GM23338 (cell line): ENCODE data around the gene XG.

Source experiments
- CREB1 ChIP-seq: fragments of 250-450 bp; sonication (Bioruptor Pico); IDR thresholded peaks from 2 replicates; pipeline ENCODE4 v1.5.0; 2020; ENCODE audit warnings: low read depth, mild to moderate bottlenecking, moderate library complexity
- EZH2 ChIP-seq: fragments of 200-600 bp; sonication (generic); IDR thresholded peaks from one replicate; pipeline ENCODE4 v1.8.0; 2017; ENCODE audit warnings: antibody characterized with exemption, mild to moderate bottlenecking, low read depth; ENCODE audit not compliant: unreplicated experiment
- EZH2phosphoT487 ChIP-seq: fragments of 200-600 bp; sonication (generic); IDR thresholded peaks from one replicate; pipeline ENCODE4 v1.8.1; 2018; ENCODE audit warnings: antibody characterized with exemption; ENCODE audit not compliant: unreplicated experiment
- JUNB ChIP-seq: IDR thresholded peaks from one replicate; pipeline ENCODE4 v1.6.1; 2016; ENCODE audit warnings: antibody characterized with exemption; ENCODE audit not compliant: unreplicated experiment
- POLR2AphosphoS5 ChIP-seq: IDR thresholded peaks from 2 replicates; pipeline ENCODE4 v1.6.1; 2016; ENCODE audit warnings: antibody characterized with exemption, low read depth
- REST ChIP-seq: IDR thresholded peaks from one replicate; pipeline ENCODE4 v1.6.1; 2018; ENCODE audit warnings: antibody characterized with exemption; ENCODE audit not compliant: unreplicated experiment
- STAT1 ChIP-seq: IDR thresholded peaks from one replicate; pipeline ENCODE4 v1.6.1; 2016; ENCODE audit warnings: antibody characterized with exemption; ENCODE audit not compliant: unreplicated experiment
- ZNF114 ChIP-seq: fragments of 250-450 bp; sonication (Bioruptor Pico); IDR thresholded peaks from 2 replicates; pipeline ENCODE4 v1.5.0; 2020; ENCODE audit warnings: mild to moderate bottlenecking, moderate library complexity
- ZNF331 ChIP-seq: fragments of 250-450 bp; sonication (Bioruptor Pico); IDR thresholded peaks from 2 replicates; pipeline ENCODE4 v1.5.0; 2020; ENCODE audit warnings: low read depth, mild to moderate bottlenecking, moderate library complexity
- TF ChIP-seq, protein P1 (sequence below), 2 experiments: fragments of 200-600 bp in 1 of 2; sonication (generic) in 1 of 2; conservative IDR thresholded peaks; 2 replicates each; pipeline versions ENCODE4 v1.5.1 to v1.6.1; 2016 to 2017; ENCODE audit warnings: antibody characterized with exemption in 2 of 2, low read depth in 2 of 2, mild to moderate bottlenecking in 2 of 2, moderate library complexity in 1 of 2

DNA sequence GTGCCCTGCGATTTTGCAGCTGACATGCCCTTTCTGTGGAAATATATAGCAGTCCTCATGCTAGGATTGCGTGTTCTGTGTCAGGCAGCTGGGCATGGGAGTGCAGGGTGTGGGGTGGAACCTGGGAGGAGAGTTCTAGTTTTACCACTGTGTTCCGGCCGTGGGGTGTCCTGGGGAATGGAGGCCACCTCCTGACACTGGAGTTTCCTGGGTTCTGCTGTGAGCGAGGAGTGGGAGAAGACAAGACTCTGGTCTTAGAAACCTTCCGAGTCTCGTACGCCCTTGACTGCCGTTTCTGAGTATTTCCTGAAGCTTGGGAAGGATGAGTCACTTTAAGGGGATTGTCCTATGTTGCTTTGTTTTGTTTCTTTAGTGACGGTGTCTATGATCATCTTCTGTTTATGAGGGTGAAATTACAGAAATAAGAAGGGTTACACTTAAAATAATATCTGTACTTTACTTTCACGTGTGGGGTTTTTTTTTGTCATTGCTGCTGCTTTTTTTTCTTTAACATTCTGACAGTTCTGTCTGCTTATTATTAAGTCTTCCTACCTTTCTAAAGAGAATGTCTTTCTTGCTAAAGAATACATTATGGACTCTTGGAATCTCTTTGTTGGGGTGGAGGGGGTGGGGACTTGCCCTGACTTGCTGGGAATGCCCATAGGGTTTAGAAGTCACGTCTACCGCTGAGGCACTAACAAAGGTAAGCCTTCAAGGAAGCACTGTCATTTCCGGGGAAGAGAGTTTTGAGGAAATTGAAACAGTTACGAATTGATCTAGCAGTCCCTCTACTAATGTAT lies 41.6 kb upstream of the XG start:
- TF ChIP-seq EZH2 (no peak), POLR2AphosphoS5 (no peak), STAT1 (no peak), REST (no peak), EZH2phosphoT487 (no peak), ZNF331 (CRISPR knock-in tag) (no peak), JUNB (no peak), CREB1 (CRISPR knock-in tag) (no peak), ZNF114 (CRISPR knock-in tag) (no peak)
- TF ChIP-seq, protein P1, sequence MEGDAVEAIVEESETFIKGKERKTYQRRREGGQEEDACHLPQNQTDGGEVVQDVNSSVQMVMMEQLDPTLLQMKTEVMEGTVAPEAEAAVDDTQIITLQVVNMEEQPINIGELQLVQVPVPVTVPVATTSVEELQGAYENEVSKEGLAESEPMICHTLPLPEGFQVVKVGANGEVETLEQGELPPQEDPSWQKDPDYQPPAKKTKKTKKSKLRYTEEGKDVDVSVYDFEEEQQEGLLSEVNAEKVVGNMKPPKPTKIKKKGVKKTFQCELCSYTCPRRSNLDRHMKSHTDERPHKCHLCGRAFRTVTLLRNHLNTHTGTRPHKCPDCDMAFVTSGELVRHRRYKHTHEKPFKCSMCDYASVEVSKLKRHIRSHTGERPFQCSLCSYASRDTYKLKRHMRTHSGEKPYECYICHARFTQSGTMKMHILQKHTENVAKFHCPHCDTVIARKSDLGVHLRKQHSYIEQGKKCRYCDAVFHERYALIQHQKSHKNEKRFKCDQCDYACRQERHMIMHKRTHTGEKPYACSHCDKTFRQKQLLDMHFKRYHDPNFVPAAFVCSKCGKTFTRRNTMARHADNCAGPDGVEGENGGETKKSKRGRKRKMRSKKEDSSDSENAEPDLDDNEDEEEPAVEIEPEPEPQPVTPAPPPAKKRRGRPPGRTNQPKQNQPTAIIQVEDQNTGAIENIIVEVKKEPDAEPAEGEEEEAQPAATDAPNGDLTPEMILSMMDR (conservative IDR thresholded peaks at IDR 0.05; ENCODE audit: low read depth in 2 of 2), result no peak
